ENCODE data around the gene ACTC1.
A peak's percentile ranks its signal among the peaks of the same experiment; 100 is the strongest.

Gene ACTC1

GRCh38 chr15:34799149-34800101 is 4.1 kb upstream of the ACTC1 start:
- peak; percentile 6 for DNase-seq

GRCh38 chr15:34796847-34797435 is 1.6 kb upstream of the ACTC1 start:
- DNase-seq, result no peak

- no peak for DNase-seq
These were observed 651 bp downstream of the ACTC1 start for GRCh38 chr15:34794590-34795206.

- DNase-seq, result no peak
These were observed 1.4 kb downstream of the ACTC1 start for GRCh38 chr15:34793901-34794300.

GRCh38 chr15:34793071-34793470 is 2.3 kb downstream of the ACTC1 start:
- no peak for DNase-seq

- DNase-seq, result no peak
These were observed 3.6 kb downstream of the ACTC1 start for GRCh38 chr15:34791701-34792100.

- DNase-seq, result no peak
These were observed 5.2 kb downstream of the ACTC1 start for GRCh38 chr15:34790121-34790520.

GRCh38 chr15:34789326-34789725 is 6.0 kb downstream of the ACTC1 start:
- DNase-seq, result no peak

- DNase-seq, result no peak
These were observed 9.1 kb downstream of the ACTC1 start for GRCh38 chr15:34786206-34786605.

GRCh38 chr15:34783991-34784390 is 11.4 kb downstream of the ACTC1 start:
- no peak for DNase-seq

GRCh38 chr15:34783431-34783830 is 11.9 kb downstream of the ACTC1 start:
- no peak for DNase-seq

- DNase-seq, result no peak
These were observed 12.4 kb downstream of the ACTC1 start for GRCh38 chr15:34782901-34783300.

GRCh38 chr15:34780725-34781124 is 14.6 kb downstream of the ACTC1 start:
- no peak for DNase-seq

GRCh38 chr15:34776606-34777105 is 18.7 kb downstream of the ACTC1 start:
- no peak for DNase-seq

GRCh38 chr15:34773917-34774316 is 21.4 kb downstream of the ACTC1 start:
- DNase-seq, result no peak

- no peak for DNase-seq
These were observed 22.3 kb downstream of the ACTC1 start for GRCh38 chr15:34773013-34773412.

- no peak for DNase-seq
These were observed 23.0 kb downstream of the ACTC1 start for GRCh38 chr15:34772312-34772711.

- DNase-seq, result no peak
These were observed 25.6 kb downstream of the ACTC1 start for GRCh38 chr15:34769711-34770110.

- no peak for DNase-seq
These were observed 26.8 kb downstream of the ACTC1 start for GRCh38 chr15:34768530-34768929.

- DNase-seq, result no peak
These were observed 29.6 kb downstream of the ACTC1 start for GRCh38 chr15:34765741-34766140.

- DNase-seq, result no peak
These were observed 34.4 kb downstream of the ACTC1 start for GRCh38 chr15:34760909-34761308.

- DNase-seq, result no peak
These were observed 35.4 kb downstream of the ACTC1 start for GRCh38 chr15:34759992-34760391.

- DNase-seq, result no peak
These were observed 36.0 kb downstream of the ACTC1 start for GRCh38 chr15:34759347-34759746.

- no peak for DNase-seq
These were observed 38.1 kb downstream of the ACTC1 start for GRCh38 chr15:34757262-34757661.
